ENCODE data around the gene CTNND2.

Gene CTNND2

DNA sequence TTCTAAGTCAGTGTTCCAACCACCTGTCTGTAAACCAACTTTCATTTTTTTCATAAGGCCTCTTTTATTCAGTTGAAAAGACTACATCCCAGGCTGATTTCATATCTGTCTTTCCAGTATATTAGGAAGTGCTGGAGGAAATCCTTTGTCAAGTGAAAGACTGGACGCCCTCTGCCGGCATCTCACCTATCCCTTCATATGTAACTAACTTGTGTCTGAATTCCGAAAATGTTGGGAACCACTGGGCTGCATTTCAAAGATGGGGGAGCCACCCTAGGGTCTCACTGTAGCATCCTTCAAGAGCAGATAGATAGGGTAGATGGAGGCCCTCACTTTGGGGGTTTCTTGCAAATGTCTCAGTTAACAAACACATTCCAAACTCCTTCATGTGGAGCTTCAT lies 569.8 kb downstream of the CTNND2 start:
- H3K27ac ChIP-seq (ENCODE audit: low read depth, low read length), result no peak overlapping the region
- H3K4me1 ChIP-seq (ENCODE audit: control insufficient read depth, low read length), result no peaks in the 10 kb centered on the region
- H3K27me3 ChIP-seq (ENCODE audit: control insufficient read depth, low read length), result no peaks in the 10 kb centered on the region
- no peaks in the 10 kb centered on the region for H3K36me3 ChIP-seq (ENCODE audit: control insufficient read depth, low read length)
- no peak overlapping the region for H3K4me3 ChIP-seq (ENCODE audit: low read length)
- TF ChIP-seq, protein P1, sequence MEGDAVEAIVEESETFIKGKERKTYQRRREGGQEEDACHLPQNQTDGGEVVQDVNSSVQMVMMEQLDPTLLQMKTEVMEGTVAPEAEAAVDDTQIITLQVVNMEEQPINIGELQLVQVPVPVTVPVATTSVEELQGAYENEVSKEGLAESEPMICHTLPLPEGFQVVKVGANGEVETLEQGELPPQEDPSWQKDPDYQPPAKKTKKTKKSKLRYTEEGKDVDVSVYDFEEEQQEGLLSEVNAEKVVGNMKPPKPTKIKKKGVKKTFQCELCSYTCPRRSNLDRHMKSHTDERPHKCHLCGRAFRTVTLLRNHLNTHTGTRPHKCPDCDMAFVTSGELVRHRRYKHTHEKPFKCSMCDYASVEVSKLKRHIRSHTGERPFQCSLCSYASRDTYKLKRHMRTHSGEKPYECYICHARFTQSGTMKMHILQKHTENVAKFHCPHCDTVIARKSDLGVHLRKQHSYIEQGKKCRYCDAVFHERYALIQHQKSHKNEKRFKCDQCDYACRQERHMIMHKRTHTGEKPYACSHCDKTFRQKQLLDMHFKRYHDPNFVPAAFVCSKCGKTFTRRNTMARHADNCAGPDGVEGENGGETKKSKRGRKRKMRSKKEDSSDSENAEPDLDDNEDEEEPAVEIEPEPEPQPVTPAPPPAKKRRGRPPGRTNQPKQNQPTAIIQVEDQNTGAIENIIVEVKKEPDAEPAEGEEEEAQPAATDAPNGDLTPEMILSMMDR (IDR thresholded peaks at IDR 0.05; ENCODE audit: low read depth, low read length, poor library complexity, severe bottlenecking), result no peak
- no peak for TF ChIP-seq EZH2phosphoT487 (IDR thresholded peaks at IDR 0.05; ENCODE audit: borderline replicate concordance, low read length)
- H3K9me3 ChIP-seq (ENCODE audit: control insufficient read depth, insufficient read depth, low read length), result no peaks in the 10 kb centered on the region
- no peaks in the 10 kb centered on the region for H3K79me2 ChIP-seq (ENCODE audit: control insufficient read depth, low read length)
- no peaks in the 10 kb centered on the region for H3F3A ChIP-seq (ENCODE audit: control insufficient read depth, insufficient read depth)
- no peaks in the 10 kb centered on the region for H4K20me1 ChIP-seq (ENCODE audit: control insufficient read depth, insufficient read depth, low read depth, low read length)
- no peaks in the 10 kb centered on the region for H3K9me2 ChIP-seq (replicated peaks; ENCODE audit: control insufficient read depth, low read length)
- H3K4me2 ChIP-seq (ENCODE audit: low read length), result no peak overlapping the region

DNA sequence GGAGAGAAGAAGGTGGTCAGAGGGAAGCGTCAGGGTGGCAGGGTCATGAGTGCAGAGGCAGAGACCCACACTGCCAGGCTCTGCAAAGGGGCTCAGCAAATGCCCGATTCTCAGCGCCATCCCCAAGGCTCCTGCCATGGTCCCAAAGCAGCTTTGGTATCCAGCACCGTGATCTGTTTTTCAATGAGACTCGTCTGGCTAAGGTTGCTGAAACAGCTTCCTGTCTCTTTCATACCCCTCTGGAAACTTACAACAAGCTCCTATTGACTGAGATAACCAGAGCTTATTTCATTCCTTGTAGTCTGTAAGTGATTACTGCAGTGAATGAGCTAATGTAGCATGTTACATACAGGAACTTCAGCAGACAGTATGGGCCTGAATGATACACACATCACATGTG lies 574.6 kb downstream of the CTNND2 start:
- no peaks in the 10 kb centered on the region for H3K79me2 ChIP-seq (ENCODE audit: control insufficient read depth, low read length)
- no peak overlapping the region for H3K27ac ChIP-seq (ENCODE audit: low read depth, low read length)
- H3K4me2 ChIP-seq (ENCODE audit: low read length), result no peak overlapping the region
- no peaks in the 10 kb centered on the region for H3K9me3 ChIP-seq (ENCODE audit: control insufficient read depth, insufficient read depth, low read length)
- no peaks in the 10 kb centered on the region for H3F3A ChIP-seq (ENCODE audit: control insufficient read depth, insufficient read depth)
- H3K36me3 ChIP-seq (ENCODE audit: control insufficient read depth, low read length), result no peaks in the 10 kb centered on the region
- H3K4me3 ChIP-seq (ENCODE audit: low read length), result no peak overlapping the region
- no peaks in the 10 kb centered on the region for H3K9me2 ChIP-seq (replicated peaks; ENCODE audit: control insufficient read depth, low read length)
- no peaks in the 10 kb centered on the region for H4K20me1 ChIP-seq (ENCODE audit: control insufficient read depth, insufficient read depth, low read depth, low read length)
- TF ChIP-seq, protein P1 (IDR thresholded peaks at IDR 0.05; ENCODE audit: low read depth, low read length, poor library complexity, severe bottlenecking), result no peak
- no peak for TF ChIP-seq EZH2phosphoT487 (IDR thresholded peaks at IDR 0.05; ENCODE audit: borderline replicate concordance, low read length)
- no peaks in the 10 kb centered on the region for H3K4me1 ChIP-seq (ENCODE audit: control insufficient read depth, low read length)
- H3K27me3 ChIP-seq (ENCODE audit: control insufficient read depth, low read length), result no peaks in the 10 kb centered on the region

DNA sequence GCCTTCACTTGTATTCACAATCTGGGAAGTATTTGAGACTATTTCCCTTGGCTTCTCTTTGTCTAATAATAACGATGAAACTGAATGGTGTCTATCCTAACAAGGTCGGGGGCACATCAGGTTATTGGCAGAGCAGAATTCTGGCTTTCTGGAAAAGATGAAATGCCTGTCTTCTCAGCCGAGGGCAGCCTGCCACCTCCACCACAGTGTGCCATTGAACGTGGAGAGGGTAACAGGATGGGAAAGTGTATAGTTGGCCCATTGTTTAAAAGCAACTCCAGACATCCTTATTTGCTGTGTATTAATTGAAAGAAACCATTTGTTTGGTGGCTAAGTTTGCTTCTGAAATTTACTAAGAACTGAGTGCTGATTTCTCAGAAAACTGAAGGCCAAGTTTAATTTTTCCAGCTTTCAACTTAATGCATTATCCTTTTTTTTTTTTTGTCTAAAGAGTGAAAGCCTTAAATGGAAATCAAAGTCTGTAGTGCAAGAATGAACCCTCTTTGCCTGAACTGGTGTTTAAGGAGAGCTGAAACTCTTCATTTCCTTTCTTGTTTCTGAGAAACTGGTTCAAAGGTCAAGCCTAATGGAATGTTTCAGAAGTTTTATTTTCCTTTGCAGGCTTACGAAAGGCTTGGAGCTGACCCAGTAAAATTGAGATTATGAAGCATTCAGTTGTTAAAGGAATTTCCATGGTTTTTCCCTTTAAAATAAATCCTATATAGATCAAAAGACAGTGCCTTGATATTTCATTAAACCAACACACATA lies 579.5 kb downstream of the CTNND2 start:
- Histone ChIP-seq H3K9me3 (ENCODE audit: control insufficient read depth, insufficient read depth, low read length) (no peaks in the 10 kb centered on the region), H4K20me1 (ENCODE audit: control insufficient read depth, insufficient read depth, low read depth, low read length) (no peaks in the 10 kb centered on the region), H3K4me3 (ENCODE audit: low read length) (no peak overlapping the region), H3K4me2 (ENCODE audit: low read length) (no peak overlapping the region), H3K27ac (ENCODE audit: low read depth, low read length) (no peak overlapping the region), H3K9me2 (replicated peaks; ENCODE audit: control insufficient read depth, low read length) (no peaks in the 10 kb centered on the region), H3K79me2 (ENCODE audit: control insufficient read depth, low read length) (no peaks in the 10 kb centered on the region), H3K4me1 (ENCODE audit: control insufficient read depth, low read length) (no peaks in the 10 kb centered on the region), H3F3A (ENCODE audit: control insufficient read depth, insufficient read depth) (no peaks in the 10 kb centered on the region), H3K27me3 (ENCODE audit: control insufficient read depth, low read length) (no peaks in the 10 kb centered on the region), H3K36me3 (ENCODE audit: control insufficient read depth, low read length) (no peaks in the 10 kb centered on the region)
- TF ChIP-seq, protein P1 (IDR thresholded peaks at IDR 0.05; ENCODE audit: low read depth, low read length, poor library complexity, severe bottlenecking), result no peak
- no peak for TF ChIP-seq EZH2phosphoT487 (IDR thresholded peaks at IDR 0.05; ENCODE audit: borderline replicate concordance, low read length)

Measured in DOHH2 (cell line).